Hepatocyte (in vitro differentiated cells): ENCODE results near the gene ABR. TPM values are rescaled to one million over a fixed set of nuclear protein-coding genes. Genes with fewer than 3 reads are reported as not detected.

Source experiments
- DNase-seq: peaks from one replicate; pipeline ENCODE4 v3.0.0-alpha.2; 2016; ENCODE audit warnings: low spot score
- H2AFZ ChIP-seq: fragments of 200-600 bp; sonication (generic); 2 replicates; pipeline ENCODE4 v1.6.0; 2016; ENCODE audit warnings: antibody characterized with exemption, mild to moderate bottlenecking
- H3K27ac ChIP-seq: fragments of 200-600 bp; sonication (generic); 2 replicates; pipeline ENCODE4 v1.5.1; 2016; ENCODE audit warnings: mild to moderate bottlenecking
- H3K27me3 ChIP-seq: fragments of 200-600 bp; sonication (generic); 2 replicates; pipeline ENCODE4 v1.6.1; 2016
- H3K36me3 ChIP-seq: fragments of 200-600 bp; sonication (generic); replicated peaks from 2 replicates; pipeline ENCODE4 v1.5.1; 2016; ENCODE audit warnings: low read depth; ENCODE audit not compliant: insufficient read depth
- H3K4me1 ChIP-seq: fragments of 200-600 bp; sonication (generic); 2 replicates; pipeline ENCODE4 v1.5.1; 2016; ENCODE audit warnings: mild to moderate bottlenecking, moderate library complexity; ENCODE audit not compliant: insufficient read depth
- H3K4me2 ChIP-seq: fragments of 200-600 bp; sonication (generic); 2 replicates; pipeline ENCODE4 v1.6.0; 2016
- H3K4me3 ChIP-seq: fragments of 200-600 bp; sonication (generic); 2 replicates; pipeline ENCODE4 v1.5.1; 2016; ENCODE audit warnings: mild to moderate bottlenecking
- H3K79me2 ChIP-seq: fragments of 200-600 bp; sonication (generic); 2 replicates; pipeline ENCODE4 v1.6.0; 2017; ENCODE audit warnings: mild to moderate bottlenecking
- H3K9me2 ChIP-seq: fragments of 200-600 bp; sonication (generic); replicated peaks from 2 replicates; pipeline ENCODE4 v1.6.0; 2017; ENCODE audit warnings: mild to moderate bottlenecking; ENCODE audit not compliant: insufficient read depth
- H3K9me3 ChIP-seq: fragments of 200-600 bp; sonication (generic); 2 replicates; pipeline ENCODE4 v1.5.1; 2016; ENCODE audit warnings: low read depth, mild to moderate bottlenecking
- H4K20me1 ChIP-seq: fragments of 200-600 bp; sonication (generic); 2 replicates; pipeline ENCODE4 v1.6.0; 2016; ENCODE audit warnings: mild to moderate bottlenecking; ENCODE audit not compliant: insufficient read depth, poor library complexity, severe bottlenecking
- EZH2 ChIP-seq: fragments of 200-600 bp; sonication (generic); IDR thresholded peaks from 2 replicates; pipeline ENCODE4 v1.6.1; 2016; ENCODE audit warnings: antibody characterized with exemption, mild to moderate bottlenecking, borderline replicate concordance
- EZH2phosphoT487 ChIP-seq: fragments of 200-600 bp; sonication (generic); IDR thresholded peaks from one replicate; pipeline ENCODE4 v1.6.1; 2018; ENCODE audit warnings: antibody characterized with exemption, mild to moderate bottlenecking, low read depth, moderate library complexity; ENCODE audit not compliant: unreplicated experiment, severe bottlenecking
- WGBS: methylation state at CpG from one replicate; pipeline ENCODE4 v1.1.6; 2016; ENCODE audit warnings: low lambda C conversion rate; ENCODE audit errors: missing lambda C conversion rate; 5-methylcytosine and 5-hydroxymethylcytosine counted together
- polyA plus RNA-seq: library from polyadenylated mRNA; unstranded; fragments of >200 nt; fragmentation: Nextera tagmentation; extraction: Ambion mirVana; gene quantifications from 2 replicates; pipeline ENCODE4 v1.2.1, GENCODE V29; 2016
- total RNA-seq: library from RNA; depleted of rRNA; stranded (reverse); fragments of >200 nt; gene quantifications from 2 replicates; pipeline ENCODE4 v1.2.3, GENCODE V29; 2014
- TF ChIP-seq, protein P1 (sequence below): fragments of 200-600 bp; sonication (generic); IDR thresholded peaks from 2 replicates; pipeline ENCODE4 v1.5.1; 2016; ENCODE audit warnings: antibody characterized with exemption, mild to moderate bottlenecking; ENCODE audit not compliant: poor library complexity

ABR gene
- total and polyA plus RNA-seq, 2 experiments from 2014 or later, result 26.8 to 51.5 TPM

DNA sequence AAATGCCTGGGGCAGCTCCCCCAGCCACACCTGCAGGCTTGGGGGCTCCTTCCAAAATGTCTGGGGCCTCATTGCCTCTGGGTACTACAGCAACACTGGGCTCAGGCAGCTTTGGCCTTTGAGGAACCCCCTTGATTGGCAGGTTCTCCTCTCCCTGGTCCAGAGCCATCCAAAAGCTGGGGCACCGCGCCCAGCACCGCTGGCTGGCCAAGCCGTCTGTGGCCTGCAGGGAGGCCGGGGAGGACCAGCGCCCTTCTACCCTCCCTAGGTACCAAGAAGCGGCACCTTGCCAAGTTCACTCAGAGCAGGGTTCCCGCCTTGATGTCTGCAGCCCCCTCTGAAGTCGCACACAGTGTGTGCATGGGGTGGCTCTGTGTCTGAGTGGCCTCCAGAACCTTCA is 152.7 kb downstream of the ABR start:
- no peaks in the 10 kb centered on the region for H3K9me2 ChIP-seq
- no peak for DNase-seq
- H3K79me2 ChIP-seq, result no peaks in the 10 kb centered on the region
- H3K27ac ChIP-seq, result no peak overlapping the region
- no peak overlapping the region for H3K4me2 ChIP-seq
- no peak overlapping the region for H3K4me3 ChIP-seq
- H2AFZ ChIP-seq, result no peak overlapping the region
- H3K36me3 ChIP-seq, result no peaks in the 10 kb centered on the region
- no peaks in the 10 kb centered on the region for H3K27me3 ChIP-seq
- no peaks in the 10 kb centered on the region for H4K20me1 ChIP-seq
- no peaks in the 10 kb centered on the region for H3K9me3 ChIP-seq
- 95% methylated on average over 9 of the region's 9 CpGs for WGBS
- no peaks in the 10 kb centered on the region for H3K4me1 ChIP-seq
- TF ChIP-seq EZH2 (no peak), EZH2phosphoT487 (no peak)
- TF ChIP-seq, protein P1, sequence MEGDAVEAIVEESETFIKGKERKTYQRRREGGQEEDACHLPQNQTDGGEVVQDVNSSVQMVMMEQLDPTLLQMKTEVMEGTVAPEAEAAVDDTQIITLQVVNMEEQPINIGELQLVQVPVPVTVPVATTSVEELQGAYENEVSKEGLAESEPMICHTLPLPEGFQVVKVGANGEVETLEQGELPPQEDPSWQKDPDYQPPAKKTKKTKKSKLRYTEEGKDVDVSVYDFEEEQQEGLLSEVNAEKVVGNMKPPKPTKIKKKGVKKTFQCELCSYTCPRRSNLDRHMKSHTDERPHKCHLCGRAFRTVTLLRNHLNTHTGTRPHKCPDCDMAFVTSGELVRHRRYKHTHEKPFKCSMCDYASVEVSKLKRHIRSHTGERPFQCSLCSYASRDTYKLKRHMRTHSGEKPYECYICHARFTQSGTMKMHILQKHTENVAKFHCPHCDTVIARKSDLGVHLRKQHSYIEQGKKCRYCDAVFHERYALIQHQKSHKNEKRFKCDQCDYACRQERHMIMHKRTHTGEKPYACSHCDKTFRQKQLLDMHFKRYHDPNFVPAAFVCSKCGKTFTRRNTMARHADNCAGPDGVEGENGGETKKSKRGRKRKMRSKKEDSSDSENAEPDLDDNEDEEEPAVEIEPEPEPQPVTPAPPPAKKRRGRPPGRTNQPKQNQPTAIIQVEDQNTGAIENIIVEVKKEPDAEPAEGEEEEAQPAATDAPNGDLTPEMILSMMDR, result no peak

DNA sequence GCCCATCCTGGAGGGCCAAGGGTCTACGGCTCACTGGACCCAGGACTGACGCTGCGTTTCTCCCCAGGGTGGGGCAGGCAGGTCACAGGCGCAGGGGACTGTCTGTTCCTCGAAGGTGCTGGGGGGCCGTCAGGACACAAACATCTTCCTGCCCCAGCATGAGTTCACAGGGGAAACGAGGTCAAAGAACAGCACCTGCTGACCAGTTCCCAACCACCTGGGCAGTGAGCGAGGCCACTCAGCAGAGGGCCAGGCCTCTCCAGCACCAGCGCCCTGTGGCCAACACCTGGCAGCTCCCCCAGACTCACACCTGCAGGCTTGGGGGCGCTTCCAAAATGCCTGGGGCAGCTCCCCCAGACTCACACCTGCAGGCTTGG is 153.2 kb downstream of the ABR start:
- no peaks in the 10 kb centered on the region for H4K20me1 ChIP-seq

DNA sequence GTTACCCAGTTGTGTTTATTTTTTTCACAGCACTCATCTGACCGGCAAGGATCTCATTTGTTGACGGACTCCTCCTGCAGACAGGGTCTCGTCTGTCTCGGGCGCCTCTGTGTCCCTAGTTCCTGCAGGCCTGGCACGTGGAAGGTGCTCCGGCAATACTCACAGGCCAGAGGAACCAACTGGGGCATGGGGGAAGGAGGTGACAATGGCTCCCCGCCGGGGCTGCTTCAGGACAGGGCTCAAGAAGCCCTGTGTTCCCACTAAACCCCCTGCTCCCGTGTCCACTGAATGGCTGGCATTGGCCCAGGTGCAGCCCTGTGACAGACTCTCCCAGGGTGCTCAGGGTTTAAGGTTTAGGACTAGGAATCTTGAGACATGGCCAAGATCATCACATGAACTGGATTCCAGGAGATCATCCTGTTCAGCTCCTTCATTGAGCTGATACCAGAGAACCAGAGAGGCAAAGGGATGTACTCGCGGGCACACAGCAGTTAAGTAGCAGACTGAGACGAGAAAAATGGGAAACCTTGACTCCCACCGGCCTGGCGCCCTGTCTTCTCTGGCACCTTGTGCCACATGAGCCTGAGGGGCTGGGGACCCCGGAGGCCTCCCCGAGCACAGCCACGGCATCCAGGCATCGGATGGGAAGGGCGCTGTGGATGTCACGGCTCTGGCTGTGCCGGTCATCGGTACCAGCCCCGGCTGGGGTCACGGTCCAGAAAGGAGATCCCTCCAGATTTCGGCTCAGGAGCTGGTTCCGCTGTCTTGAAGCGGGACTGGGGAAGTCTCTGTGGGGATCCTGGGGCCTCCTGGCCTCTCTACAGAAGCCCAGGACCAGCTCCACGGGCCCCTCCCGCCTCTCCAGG is 153.8 kb downstream of the ABR start:
- no peak overlapping the region for H3K27ac ChIP-seq
- TF ChIP-seq, protein P1, result no peak
- TF ChIP-seq EZH2phosphoT487 (no peak), EZH2 (no peak)
- no peaks in the 10 kb centered on the region for H3K9me2 ChIP-seq
- no peaks in the 10 kb centered on the region for H4K20me1 ChIP-seq
- H3K4me1 ChIP-seq, result no peaks in the 10 kb centered on the region
- no peak for DNase-seq
- H3K79me2 ChIP-seq, result no peaks in the 10 kb centered on the region
- H3K4me3 ChIP-seq, result no peak overlapping the region
- WGBS, result 91% methylated on average over 30 of the region's 30 CpGs
- H3K36me3 ChIP-seq, result no peaks in the 10 kb centered on the region
- no peak overlapping the region for H2AFZ ChIP-seq
- H3K4me2 ChIP-seq, result no peak overlapping the region
- H3K27me3 ChIP-seq, result no peaks in the 10 kb centered on the region
- no peaks in the 10 kb centered on the region for H3K9me3 ChIP-seq

More for the DNA sequence above, 153.2 kb downstream of the ABR start:
- no peak overlapping the region for H2AFZ ChIP-seq
- H3K79me2 ChIP-seq, result no peaks in the 10 kb centered on the region
- no peak for DNase-seq
- WGBS, result 95% methylated on average over 10 of the region's 10 CpGs
- no peak overlapping the region for H3K4me3 ChIP-seq
- H3K9me2 ChIP-seq, result no peaks in the 10 kb centered on the region
- no peaks in the 10 kb centered on the region for H3K36me3 ChIP-seq
- no peaks in the 10 kb centered on the region for H3K9me3 ChIP-seq
- H3K4me1 ChIP-seq, result no peaks in the 10 kb centered on the region
- no peaks in the 10 kb centered on the region for H3K27me3 ChIP-seq
- no peak overlapping the region for H3K4me2 ChIP-seq
- H3K27ac ChIP-seq, result no peak overlapping the region
- TF ChIP-seq EZH2phosphoT487 (no peak), EZH2 (no peak)
- TF ChIP-seq, protein P1, result no peak
